Stimulated activated CD4-positive, alpha-beta T cell treated with anti-CD3 and anti-CD28 coated beads, Interleukin-1b, Interleukin-23, amount 100 ng/mL, for 48 hours (primary cell): Measurements from ENCODE around the gene AKR1B1.
"Not testable (repeated sequence)": the region's sequence is repeated elsewhere in the genome, so short reads cannot be mapped to it uniquely, and the experiment has no call there.

ENCODE experiments used
- DNase-seq: peaks from one replicate; pipeline ENCODE4 v3.0.0-alpha.2; 2020

Gene AKR1B1

GRCh38 chr7:134458806-134459698 lies at the start of gene AKR1B1:
Gene AKR1B1, minus strand, starts transcription at chr7:134459100. Its CDS starts 38 bp downstream, at chr7:134459062.
- peak; percentile 90 for DNase-seq

DNA sequence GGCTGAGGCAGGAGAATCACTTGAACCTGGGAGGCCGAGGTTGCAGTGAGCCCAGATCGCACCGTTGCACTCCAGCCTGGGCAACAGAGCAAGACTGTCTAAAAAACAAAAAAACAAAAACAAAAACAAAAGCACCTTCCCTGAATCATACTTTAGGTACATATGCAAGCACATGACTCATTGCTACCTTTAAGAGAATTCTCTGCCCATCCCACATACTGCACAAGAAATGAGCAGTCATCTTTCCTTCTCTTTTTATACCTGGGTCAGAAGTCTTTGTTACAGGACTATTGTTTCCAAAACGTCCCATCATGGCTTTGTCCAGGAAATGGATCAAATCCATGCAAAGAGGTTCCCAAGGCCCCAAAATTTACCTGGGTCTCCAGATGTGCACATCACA lies 47.0 kb upstream of the AKR1B1 start:
- no peak for DNase-seq

DNA sequence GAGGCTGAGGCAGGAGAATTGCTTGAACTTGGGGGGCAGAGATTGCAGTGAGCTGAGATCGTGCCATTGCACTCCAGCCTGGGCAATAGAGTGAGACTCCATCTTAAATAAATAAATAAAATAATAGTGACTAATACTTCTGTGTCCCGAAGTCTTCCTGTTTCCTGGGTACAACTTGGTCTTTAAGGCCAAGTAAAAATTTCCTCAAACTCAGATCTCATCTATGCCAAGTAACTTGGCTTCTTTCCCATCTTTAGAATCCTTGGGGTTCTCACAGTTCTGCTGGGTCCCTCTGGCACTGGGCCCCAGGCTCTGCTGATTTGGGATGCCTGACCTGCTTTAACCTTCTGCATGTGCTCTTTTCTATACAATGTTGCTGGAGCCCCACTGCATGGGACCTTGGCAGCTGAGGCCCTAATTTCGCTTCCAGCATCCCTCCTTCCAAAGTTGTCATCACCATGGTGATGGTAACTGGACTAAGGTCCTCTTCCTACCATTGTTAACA lies 45.8 kb upstream of the AKR1B1 start:
- DNase-seq = no peak

DNA sequence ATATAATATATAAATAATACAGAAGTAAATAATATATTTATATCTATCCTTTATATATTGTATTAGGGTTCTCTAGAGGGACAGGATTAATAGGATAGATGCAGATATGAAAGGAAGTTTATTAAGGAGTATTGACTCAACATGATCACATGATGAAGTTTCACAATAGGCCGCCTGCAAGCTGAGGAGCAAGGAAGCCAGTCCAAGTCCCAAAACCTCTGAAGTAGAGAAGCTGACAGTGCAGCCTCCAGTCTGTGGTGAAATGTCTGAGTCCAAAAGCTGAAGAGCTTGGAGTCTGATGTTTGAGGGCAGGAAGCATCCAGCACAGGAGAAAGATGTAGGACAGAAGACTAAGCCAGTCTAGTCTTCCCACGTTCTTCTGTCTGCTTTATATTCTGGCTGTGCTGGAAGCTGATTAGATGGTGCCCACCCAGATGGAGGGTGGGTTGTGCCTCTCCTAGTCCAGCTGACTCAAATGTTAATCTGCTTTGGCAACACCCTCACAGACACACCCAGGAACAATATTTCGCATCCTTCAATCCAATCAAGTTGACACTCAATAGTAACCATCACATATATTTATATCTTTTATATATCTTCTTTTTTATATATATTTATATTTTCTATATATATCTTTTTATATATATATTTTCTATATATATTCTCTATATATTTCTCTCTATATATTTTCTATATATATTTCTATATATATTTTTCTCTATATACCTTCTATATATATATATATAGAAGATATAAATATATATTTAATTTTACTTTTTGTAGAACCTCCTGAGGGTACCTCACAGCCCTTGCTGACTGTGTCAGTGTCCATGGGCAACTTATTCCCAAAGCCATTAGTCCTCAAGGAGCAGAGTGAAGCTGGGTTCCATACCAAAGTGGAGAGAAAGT lies 43.8 kb upstream of the AKR1B1 start:
- DNase-seq = no peak

GRCh38 chr7:134500982-134501381 lies 42.1 kb upstream of the AKR1B1 start:
- no peak for DNase-seq

- DNase-seq = no peak
Observed at GRCh38 chr7:134500406-134500805, 41.5 kb upstream of the AKR1B1 start.

- no peak for DNase-seq
Observed at GRCh38 chr7:134495546-134495945, 36.6 kb upstream of the AKR1B1 start.

GRCh38 chr7:134493091-134493490 lies 34.2 kb upstream of the AKR1B1 start:
- DNase-seq = no peak

DNA sequence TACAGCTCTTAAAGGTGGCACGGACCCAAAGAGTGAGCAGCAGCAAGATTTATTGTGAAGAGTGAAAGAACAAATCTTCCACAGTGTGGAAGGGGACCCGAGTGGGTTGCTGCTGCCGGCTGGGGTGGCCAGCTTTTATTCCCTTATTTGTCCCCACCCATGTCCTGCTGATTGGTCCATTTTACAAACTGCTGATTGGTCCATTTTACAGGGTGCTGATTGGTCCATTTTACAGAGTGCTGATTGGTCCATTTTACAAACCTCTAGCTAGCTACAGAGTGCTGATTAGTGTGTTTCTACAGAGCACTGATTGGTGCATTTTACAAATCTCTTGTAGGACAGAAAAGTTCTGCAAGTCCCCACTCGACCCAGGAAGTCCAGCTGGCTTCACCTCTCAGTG lies 28.8 kb upstream of the AKR1B1 start:
- not testable (repeated sequence) for DNase-seq

GRCh38 chr7:134485203-134485602 lies 26.3 kb upstream of the AKR1B1 start:
- no peak for DNase-seq

DNA sequence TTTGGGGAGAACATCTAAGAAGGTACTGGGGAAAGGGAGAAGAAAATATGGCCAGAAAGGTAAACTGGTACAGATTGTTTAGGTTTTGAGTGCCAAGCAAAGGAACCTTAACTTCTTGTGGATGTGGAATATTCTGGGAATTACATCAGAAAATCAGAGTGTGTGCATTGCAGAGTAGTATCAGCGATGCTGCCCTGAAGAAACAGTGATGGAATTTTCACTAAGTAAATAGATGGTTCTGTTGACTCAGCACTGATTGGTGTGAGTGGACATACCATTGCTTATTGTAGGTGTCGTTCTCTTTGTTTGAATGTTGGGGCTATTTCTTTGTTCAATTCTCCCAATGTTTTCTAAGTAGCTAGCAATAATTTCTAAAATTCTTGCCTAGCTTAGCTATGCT lies 24.4 kb upstream of the AKR1B1 start:
- DNase-seq = no peak

- no peak for DNase-seq
Observed at GRCh38 chr7:134482858-134483257, 24.0 kb upstream of the AKR1B1 start.

DNA sequence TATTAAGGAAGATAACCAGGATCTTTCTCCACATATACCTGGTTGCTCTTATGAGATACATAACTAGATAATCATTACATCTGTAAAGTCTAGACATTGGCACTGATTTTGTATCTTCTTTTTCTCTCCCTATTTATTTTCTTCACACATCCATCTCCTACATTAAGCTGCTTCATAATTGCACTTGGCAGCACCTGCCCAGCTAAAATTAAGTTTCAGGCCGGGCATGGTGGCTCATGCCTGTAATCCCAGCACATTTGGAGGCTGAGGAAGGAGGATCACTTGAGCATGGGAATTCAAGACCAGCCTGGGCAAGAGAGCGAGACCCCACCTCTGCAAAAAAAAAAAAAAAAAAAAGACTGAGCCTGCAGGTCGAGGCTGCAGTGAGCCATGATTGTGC lies 22.3 kb upstream of the AKR1B1 start:
- no peak for DNase-seq

DNA sequence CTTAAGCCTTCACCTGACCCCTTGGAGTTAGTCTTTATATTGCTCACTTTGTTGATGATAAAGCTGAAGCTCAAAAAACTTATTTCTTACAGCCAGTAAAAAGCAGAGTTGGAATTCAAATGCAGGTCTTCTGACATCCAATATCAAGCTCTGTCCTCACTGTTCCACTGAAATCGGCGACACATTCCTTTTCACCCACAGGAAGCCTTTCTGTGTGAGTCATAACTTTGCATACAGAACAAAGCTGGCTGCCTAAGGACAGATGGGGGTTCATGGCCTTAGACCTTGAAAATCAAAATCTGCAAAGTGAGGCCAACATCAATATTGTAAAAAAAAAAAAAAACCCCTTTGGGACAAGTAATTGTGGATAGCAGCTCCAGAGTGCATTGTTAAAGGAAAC lies 21.8 kb upstream of the AKR1B1 start:
- no peak for DNase-seq

DNA sequence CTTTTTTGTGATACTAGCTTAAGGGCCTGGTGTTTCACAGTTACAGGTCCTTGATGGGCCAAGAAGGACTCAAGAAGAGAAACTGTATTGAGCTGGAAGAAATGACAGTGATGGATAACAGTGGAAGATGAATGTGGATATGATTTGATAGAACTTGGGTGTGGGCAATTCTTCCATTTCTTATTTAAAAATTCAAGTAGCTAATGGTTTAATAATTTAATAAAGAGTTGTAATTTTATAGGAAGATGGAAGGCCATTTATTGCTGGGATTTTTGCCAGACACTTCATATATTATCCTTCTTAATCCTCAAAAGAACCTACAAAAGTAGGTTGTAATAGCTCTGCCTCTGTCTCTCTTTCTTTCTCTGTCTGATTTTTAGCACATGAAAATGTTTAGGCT lies 21.3 kb upstream of the AKR1B1 start:
- no peak for DNase-seq

- DNase-seq = no peak
Observed at GRCh38 chr7:134478707-134479106, 19.8 kb upstream of the AKR1B1 start.

- DNase-seq = no peak
Observed at GRCh38 chr7:134477954-134478353, 19.1 kb upstream of the AKR1B1 start.

- DNase-seq = no peak
Observed at GRCh38 chr7:134476044-134476443, 17.1 kb upstream of the AKR1B1 start.

GRCh38 chr7:134474828-134475227 lies 15.9 kb upstream of the AKR1B1 start:
- DNase-seq = no peak

DNA sequence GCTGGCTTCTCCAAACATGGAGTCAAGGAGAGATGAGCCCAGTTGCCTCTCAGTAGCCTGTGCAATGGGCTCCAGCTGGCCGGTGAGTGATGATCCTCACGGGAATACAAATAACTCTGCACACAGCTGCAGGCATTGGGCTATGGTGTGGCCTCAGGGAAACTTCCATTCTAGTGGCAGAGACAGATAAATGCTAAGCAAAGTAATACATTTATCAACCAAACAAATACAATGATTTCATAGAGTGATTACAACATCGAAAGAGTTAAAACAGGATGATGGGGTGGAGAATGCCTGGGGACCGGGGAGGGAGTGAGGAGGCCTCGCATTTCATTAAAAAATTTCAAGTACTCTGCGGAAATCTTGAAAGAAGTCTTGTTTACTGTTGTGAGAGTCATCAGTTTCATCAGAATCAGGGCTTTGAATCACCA lies 15.0 kb upstream of the AKR1B1 start:
- no peak for DNase-seq

DNA sequence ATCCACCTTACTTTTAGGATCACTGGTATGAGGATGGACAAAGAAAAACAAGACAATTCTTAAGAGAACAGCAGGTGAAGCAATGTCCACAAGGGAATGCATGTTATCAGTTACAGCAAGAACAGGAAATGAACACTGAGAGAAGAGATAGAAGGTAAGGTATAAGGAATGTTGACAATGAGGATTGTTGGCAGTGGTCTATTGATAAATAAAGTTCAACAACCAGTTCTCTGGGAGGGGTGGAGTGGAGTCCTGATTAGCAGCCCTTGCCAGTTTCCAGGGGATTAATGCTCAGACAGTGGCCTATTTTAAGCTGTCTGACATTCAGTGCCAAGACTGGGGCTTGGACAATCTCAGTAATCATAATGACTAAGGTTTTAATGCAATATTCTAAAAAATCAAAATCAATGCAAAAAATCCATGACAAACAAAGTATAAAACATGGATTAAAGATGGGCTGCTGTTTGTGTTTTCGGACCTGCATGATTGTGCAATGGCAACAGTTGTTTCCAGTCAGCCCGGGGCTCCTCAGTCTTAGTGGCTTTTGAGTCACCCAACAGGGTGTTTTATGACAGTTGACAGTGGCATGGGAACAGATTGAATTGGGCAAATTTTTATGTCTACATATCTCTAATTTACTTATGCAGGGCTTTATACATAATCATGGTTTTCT lies 13.8 kb upstream of the AKR1B1 start:
- no peak for DNase-seq

GRCh38 chr7:134470864-134471263 lies 12.0 kb upstream of the AKR1B1 start:
- peak; percentile 20 for DNase-seq

- no peak for DNase-seq
Observed at GRCh38 chr7:134469622-134470021, 10.7 kb upstream of the AKR1B1 start.
